ENCODE data around the gene ART3. TPM values are rescaled to one million over a fixed set of nuclear protein-coding genes. Genes with fewer than 3 reads are reported as not detected.
A peak's percentile ranks its signal among the peaks of the same experiment; 100 is the strongest.

The ART3 gene
- total RNA-seq, 1 donor from 2014 or later: 0.48 TPM

DNA sequence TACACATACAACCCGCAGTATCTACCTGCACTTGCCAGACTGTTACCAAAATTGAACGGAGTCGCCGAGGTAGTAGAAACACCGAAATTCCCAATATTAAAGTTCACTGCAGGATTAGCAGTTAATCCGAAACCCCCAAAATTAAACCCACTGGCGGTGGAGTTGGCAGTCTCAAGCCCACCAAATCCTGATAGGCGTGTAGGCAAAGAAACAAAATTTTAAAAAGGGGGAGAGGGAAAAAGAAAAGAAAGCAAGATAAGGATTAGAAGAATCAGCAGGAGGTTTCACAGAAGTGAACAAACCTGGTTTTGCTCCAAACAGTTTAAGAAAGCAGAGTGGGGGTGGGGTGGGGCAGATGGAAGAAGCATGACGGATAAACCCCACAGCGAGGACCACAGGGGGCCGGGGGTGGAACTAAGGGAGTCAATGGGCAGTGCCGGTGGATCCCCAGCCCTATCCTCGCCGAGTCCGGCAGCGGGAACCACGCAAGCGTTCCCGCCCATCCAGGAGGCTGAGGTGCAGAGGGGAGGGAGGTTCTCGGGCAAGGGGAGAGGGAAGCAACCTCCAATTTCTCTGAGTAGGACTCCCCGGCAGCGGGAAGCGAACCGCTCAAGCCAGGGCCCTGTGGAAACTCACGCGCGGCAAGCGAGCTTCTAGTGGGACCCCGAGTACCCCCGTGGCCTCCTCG, 73.1 kb downstream of the ART3 start:
- peak; percentile 79 for DNase-seq (ENCODE audit: low spot score)

DNA sequence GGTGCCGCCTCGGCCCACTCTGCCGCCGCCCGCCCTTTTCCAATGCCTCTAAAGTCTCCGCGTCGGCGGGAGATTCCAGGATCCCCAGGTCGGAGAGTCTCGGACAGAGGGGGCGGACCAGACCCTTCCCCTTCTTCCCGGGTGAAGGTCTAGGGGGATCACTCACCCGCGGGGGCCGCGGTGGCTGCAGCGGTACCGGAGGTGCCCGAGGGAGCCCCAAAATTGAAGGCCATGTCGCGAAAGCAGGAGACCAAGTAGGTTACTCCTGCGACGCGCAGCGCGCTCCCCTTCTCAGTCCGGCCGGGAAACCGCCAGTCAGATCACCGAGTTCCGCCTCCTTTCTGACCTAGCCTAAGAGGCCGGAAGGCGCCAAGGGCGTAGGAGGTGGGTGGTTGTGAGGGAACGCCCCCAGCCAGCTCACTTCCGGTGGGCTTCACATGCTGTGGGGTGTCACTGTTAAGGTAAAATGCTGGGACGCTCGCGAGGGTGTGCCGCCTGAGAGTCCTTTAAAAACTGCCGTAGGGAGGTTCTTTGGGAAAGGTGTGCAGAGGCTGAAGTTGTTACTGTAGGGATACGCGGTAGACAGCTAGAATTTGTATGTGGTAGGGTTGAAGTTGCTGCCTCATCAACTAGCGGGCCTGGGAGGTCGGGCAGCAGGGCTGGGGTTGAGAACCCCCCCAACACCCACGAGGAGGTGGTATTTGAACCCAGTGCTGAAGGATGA, 73.8 kb downstream of the ART3 start, which contains the start of gene NUP54:
Gene NUP54 (minus strand): TSS at position 256 of the 724 bp plus-strand sequence. CDS start 23 bp downstream, at position 233.
- DNase-seq (ENCODE audit: low spot score): peak; percentile 98

DNA sequence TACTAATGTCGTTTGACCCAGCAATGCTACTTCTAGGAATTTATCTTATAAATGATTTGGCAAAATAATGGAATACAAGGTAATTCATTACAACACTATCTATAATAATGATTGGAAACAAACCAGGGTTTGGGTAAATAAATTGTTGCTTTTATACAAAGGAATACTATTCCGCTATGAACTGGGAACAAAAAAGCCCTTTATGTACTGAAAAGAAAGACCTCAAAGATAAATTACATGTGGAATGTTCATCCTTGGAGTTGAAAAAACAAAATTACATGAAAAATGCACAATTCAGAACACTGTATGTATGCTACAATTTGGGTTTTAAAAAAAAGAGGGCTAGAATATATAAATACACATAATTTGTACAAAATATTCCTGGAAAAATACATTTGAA, 78.8 kb downstream of the ART3 start:
- DNase-seq (ENCODE audit: low spot score): no peak

DNA sequence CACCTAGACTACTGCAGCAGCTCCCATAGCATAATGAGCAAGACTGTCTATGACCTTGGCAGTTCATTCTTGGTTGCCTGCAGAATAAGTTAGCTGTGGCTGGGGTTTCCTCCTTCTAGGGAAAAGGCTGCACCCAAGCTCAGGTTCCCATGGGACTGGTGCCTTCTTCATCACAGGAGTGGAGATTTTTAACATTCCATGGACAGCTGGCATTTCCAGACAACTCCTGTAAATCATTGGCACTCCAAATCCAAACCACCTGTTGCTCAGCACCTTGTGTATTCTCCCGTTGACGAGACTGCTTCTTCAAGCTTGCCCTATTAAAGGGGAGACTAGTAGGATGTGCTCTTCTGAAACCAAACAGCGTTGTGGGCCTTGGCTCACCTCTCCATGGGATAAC, 81.5 kb downstream of the ART3 start:
- DNase-seq (ENCODE audit: low spot score): no peak

DNA sequence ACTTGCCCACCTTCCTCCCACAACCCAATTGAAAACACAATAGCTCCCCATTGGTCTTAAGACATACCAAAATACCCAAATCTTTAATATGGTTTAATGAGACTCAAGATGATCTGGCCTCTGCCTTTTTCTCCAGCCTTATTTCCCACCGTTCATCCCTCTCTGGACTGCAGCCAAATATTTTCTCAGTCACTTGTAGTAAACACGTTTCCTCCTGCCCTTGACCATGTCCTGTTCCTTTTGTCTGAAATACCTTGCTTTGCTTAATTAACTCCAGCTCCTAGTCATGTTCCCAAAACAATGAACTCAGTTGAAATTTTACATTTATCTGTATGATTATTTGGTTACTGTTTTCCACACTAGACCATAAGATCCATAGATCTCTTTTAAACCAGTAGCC, 82.1 kb downstream of the ART3 start:
- no peak for DNase-seq (ENCODE audit: low spot score)

DNA sequence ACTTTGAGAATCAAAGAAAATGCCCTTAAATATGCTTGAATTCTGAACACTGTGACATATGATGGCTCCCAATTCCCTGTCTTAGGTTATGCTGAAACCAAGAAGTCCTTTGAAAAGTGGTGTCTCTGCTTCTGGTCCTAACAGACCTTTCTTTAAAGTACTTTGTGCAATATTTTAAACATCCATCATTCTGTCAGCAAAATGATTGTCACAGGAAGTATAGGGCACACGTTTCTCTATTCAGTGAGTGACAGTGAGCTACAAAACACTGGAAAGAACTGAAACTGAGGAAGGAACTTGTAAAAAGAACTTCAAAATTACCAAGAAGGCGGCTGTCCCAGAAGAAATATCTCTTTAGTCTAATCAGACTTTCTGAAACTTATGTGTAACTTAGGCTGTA, 85.8 kb downstream of the ART3 start:
- DNase-seq (ENCODE audit: low spot score): no peak

Other genes starting within 250 kb of the ART3 start
- 6.3 TPM for gene PPEF2, start 172.3 kb upstream of the ART3 start, total RNA-seq (ENCODE audit: insufficient read depth, low replicate concordance)
- gene NAAA, start 133.7 kb upstream of the ART3 start, total RNA-seq (ENCODE audit: insufficient read depth, low replicate concordance): 52.7 TPM
- gene SDAD1, start 83.8 kb upstream of the ART3 start, total RNA-seq (ENCODE audit: insufficient read depth, low replicate concordance): 39.0 TPM
- gene CXCL9, start 67.2 kb upstream of the ART3 start, total RNA-seq (ENCODE audit: insufficient read depth, low replicate concordance): 1.4 TPM
- gene CXCL10, start 51.2 kb upstream of the ART3 start, total RNA-seq (ENCODE audit: insufficient read depth, low replicate concordance): not detected
- gene CXCL11, start 38.6 kb upstream of the ART3 start, total RNA-seq (ENCODE audit: insufficient read depth, low replicate concordance): 0.96 TPM
- 96.3 TPM for gene NUP54, start 73.7 kb downstream of the ART3 start, total RNA-seq (ENCODE audit: insufficient read depth, low replicate concordance)
- gene SCARB2, start 139.1 kb downstream of the ART3 start, total RNA-seq (ENCODE audit: insufficient read depth, low replicate concordance): 173 TPM
- 4.3 TPM for gene FAM47E, start 177.0 kb downstream of the ART3 start, total RNA-seq (ENCODE audit: insufficient read depth, low replicate concordance)
- gene STBD1, start 232.0 kb downstream of the ART3 start, total RNA-seq (ENCODE audit: insufficient read depth, low replicate concordance): 29.1 TPM

All from umbilical cord (tissue), 2 donors.